OCI-LY7 (cell line): ENCODE measurements around the gene SLC4A3.

Source experiments
- CTCF ChIP-seq: fragments of 200-600 bp; sonication (generic); conservative IDR thresholded peaks from 2 replicates; pipeline ENCODE4 v1.5.1; 2014; ENCODE audit warnings: mild to moderate bottlenecking, antibody characterized with exemption, low read length, moderate library complexity, mixed read lengths
- EZH2phosphoT487 ChIP-seq: fragments of 200-600 bp; sonication (generic); IDR thresholded peaks from 2 replicates; pipeline ENCODE4 v1.6.1; 2018; ENCODE audit warnings: low read depth, borderline replicate concordance, mild to moderate bottlenecking, mixed run types, antibody characterized with exemption, low read length, moderate library complexity, mixed read lengths

DNA sequence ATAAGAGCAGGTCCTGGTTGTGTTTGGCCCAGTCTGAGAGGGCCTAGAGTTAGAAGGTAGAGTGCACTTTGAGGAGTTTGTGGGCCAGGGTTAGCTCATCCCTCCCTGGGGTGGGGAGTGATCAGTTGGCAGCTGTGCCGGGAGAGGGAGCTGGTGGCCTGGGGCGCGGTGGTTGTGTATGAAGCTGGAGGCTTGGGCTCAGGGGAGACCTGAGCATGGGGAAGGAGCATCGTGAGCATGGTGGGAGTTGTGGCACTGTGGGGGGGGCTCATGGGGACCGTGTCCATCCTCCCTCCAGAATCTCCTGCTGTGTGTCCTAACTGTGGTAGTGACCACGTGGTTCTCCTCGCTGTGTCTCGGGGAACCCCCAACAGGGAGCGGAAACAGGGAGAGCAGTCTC is 16.1 kb upstream of the SLC4A3 start:
- TF ChIP-seq CTCF (no peak), EZH2phosphoT487 (no peak)
